Fibroblast of the aortic adventitia (primary cell): ENCODE results near the gene ARFGAP3. TPM values are rescaled to one million over a fixed set of nuclear protein-coding genes. Genes with fewer than 3 reads are reported as not detected.

Experiments
- DNase-seq: peaks from one replicate; pipeline ENCODE4 v3.0.0-alpha.2; 2010; ENCODE audit warnings: low read depth
- H3K4me3 ChIP-seq: 2 replicates; pipeline ENCODE4 v1.5.1; 2011; ENCODE audit warnings: low read depth, mild to moderate bottlenecking, control low read depth, low read length, moderate library complexity
- total RNA-seq: library from RNA; depleted of rRNA; stranded (reverse); fragments of >200 nt; gene quantifications from 2 replicates; pipeline ENCODE4 v1.2.3, GENCODE V29; 2012; ENCODE audit warnings: low replicate concordance
- TF ChIP-seq, protein P1 (sequence below): IDR thresholded peaks from 2 replicates; pipeline ENCODE4 v1.5.1; 2011; ENCODE audit warnings: mild to moderate bottlenecking, low read length, control low read depth, inconsistent platforms; ENCODE audit not compliant: insufficient read depth

The ARFGAP3 gene
- total RNA-seq, 1 donor = 69.3 TPM

DNA sequence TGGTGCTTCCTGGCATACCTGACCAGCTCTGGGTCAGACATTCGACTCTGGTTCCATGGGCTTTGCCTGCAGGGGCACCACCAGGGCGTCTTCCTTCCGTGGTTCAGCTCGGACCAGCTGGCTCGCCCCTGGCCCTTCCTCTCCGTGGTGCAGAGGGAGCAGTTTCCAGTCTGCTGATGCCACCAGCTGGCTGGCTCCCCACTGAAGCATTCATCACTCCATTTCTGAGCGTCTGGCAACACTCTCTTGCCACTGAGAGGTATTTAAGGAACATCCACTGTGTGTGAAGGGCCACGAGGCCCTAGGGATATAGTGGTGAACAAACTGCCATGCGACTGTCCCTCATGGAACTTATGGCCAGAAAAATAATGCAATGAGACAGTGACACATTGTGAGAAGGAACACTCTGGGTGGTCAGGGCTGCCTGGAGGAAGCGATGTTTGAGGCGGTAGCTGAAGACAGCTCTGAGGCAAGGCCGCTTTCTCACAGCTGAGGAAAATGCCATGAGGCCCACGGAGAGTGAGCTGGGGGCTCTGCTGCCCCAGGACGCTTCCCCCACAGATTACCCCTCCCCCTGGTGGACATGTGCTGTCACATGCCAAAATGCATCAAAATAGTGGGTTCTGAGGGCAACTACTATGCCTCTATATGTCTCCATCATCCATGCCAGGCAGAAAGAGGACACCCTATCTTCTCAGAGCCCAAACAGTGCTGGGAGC is 44.9 kb upstream of the ARFGAP3 start:
- TF ChIP-seq, protein P1, sequence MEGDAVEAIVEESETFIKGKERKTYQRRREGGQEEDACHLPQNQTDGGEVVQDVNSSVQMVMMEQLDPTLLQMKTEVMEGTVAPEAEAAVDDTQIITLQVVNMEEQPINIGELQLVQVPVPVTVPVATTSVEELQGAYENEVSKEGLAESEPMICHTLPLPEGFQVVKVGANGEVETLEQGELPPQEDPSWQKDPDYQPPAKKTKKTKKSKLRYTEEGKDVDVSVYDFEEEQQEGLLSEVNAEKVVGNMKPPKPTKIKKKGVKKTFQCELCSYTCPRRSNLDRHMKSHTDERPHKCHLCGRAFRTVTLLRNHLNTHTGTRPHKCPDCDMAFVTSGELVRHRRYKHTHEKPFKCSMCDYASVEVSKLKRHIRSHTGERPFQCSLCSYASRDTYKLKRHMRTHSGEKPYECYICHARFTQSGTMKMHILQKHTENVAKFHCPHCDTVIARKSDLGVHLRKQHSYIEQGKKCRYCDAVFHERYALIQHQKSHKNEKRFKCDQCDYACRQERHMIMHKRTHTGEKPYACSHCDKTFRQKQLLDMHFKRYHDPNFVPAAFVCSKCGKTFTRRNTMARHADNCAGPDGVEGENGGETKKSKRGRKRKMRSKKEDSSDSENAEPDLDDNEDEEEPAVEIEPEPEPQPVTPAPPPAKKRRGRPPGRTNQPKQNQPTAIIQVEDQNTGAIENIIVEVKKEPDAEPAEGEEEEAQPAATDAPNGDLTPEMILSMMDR = peak; percentile 34
- no peak for DNase-seq
- H3K4me3 ChIP-seq = no peak overlapping the region

DNA sequence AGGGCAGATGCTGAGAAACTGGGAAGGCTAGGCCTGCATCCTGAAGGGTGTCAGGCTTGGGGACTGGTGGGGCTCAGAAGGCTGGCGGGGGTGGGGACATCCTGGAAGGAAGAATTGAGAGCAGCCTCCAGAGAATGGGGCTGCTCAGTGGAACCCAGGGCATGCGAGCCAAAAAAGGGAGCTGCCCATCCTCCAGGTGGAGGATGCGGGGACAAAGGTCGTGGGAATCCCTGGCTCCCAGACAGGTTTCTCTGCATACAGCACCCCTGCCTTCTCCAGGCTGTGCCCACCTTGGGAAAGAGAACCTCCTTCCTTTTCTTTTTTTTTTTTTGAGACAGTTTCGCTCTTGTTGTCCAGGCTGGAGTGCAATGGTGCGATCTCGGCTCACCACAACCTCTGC is 40.9 kb upstream of the ARFGAP3 start:
- TF ChIP-seq, protein P1 = no peak

DNA sequence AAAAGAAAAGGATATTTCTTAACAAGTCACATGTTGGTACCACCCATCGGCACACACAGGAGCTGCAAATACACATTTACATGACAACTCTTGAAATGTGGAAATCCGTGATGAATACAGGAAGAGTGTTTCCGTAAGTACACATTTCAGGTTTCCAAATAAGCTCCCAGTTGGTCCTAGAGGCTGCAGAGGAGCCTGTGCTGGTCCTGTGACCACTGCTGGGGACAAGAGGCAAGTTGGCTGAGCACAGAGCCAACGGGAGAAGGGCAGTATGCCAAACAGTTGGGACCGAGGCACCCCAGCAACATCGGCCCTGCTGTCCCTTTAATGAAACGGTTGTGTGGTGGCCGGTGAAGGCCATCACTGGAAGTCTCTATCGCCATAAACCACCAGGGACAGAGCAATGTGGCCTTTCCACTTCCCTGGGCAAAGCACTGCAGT is 38.5 kb upstream of the ARFGAP3 start:
- TF ChIP-seq, protein P1 = no peak
- DNase-seq = no peak
- H3K4me3 ChIP-seq = no peak overlapping the region

More for the DNA sequence above, 40.9 kb upstream of the ARFGAP3 start:
- DNase-seq = no peak
- no peak overlapping the region for H3K4me3 ChIP-seq

DNA sequence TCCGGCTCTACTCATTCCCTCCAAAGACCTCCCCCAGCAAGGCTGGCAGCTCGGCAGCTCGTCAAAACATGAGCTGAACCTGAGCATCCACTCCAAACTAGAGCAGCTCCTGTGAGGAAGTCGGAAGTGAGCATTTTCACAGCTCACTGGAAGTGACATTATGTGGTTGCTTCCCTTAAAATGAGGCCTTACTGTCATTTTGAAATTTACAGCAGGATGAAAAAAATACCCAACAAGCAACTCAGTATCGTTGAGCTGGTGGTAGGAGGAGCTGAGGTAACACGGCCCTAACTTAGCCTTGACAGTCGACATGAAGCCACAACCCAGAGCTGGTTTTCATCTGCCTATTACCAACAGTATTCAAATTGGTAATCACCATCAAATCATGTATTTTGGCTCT is 38.0 kb upstream of the ARFGAP3 start:
- no peak for DNase-seq
- H3K4me3 ChIP-seq = no peak overlapping the region
- TF ChIP-seq, protein P1 = no peak

DNA sequence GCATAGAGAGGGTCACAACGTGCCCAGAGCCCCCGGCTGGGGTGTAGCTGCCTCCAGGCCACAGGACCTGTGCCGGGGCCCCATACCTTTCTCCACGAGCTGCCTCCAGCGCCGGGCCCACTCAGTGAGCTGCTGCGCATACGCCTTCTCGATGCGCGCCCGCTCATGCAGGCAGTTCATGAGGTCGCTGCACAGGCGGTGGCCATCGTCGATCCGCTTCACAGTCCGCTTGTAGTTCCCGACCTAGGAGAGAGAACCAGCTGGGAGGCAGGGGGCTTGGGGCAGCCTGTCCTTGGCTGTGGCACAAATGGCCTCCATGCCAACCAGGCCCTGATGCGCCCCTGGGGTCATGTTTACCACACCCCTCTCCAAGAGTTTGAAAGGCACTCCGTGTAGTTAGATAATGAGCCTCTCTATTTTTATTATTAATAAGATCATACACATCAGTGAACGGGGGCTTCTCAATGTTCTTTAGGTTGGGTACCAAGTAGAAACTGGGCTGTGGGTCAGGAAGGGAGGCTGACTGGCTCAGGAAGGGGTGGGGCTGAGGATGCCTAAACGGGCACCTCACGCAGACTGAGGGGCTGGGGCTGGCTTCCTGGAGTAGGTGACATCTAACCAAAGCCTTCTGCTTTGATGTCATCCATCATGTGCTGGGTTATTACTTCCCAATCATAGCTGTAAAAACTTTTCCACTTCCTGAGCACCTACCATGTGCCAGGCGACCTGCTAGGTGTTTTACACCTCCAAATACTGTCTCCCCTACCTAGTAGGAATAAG is 36.5 kb upstream of the ARFGAP3 start:
- TF ChIP-seq, protein P1 = no peak
- no peak for DNase-seq

DNA sequence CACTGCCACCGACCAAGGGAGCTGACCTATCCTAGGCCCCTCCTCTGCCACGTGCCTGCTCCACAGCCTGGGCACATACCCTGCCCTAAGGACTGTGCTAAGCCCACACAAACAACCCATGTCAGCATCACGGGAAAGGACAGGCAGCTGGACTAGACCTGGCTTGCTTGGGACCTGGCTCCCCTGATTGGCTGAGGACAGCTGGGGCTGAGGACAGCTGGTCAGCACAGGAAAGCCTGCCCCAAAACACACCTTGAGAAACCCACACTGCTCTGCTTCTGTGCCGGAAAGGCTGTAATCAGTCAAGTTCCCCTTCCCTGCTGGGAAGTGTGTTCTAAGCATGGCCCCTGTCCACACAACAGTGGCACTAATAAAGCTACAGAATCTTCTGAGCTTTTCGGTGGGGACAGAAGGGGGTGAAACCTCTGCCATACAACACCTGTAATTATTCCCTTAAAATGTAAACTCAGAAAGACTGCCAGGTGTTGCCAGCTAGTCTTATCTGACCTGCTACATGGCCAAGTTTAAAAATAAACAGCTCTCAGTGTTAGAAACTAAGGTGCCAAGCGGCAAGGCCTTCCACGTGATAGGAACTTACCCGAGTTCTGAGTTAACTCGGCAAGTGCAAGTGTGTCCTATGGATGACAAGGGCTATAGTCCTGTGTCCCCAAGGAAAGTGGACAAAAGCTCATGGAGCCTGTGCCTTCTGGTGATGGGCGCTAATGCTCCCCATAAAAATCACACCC is 35.7 kb upstream of the ARFGAP3 start:
- no peak overlapping the region for H3K4me3 ChIP-seq
- TF ChIP-seq, protein P1 = no peak
- DNase-seq = no peak

More for the DNA sequence above, 36.5 kb upstream of the ARFGAP3 start:
- H3K4me3 ChIP-seq = no peak overlapping the region
